WTC11 (cell line): ENCODE measurements around the gene AURKA. TPM values are rescaled to one million over a fixed set of nuclear protein-coding genes. Genes with fewer than 3 reads are reported as not detected.

Source experiments
- ATAC-seq: fragments of 200-7000 bp; cut with Tn5 transposase; 2 replicates; pipeline ENCODE4 v1.10.0; 2021; ENCODE audit warnings: mild to moderate bottlenecking, moderate library complexity
- CTCF ChIA-PET: fragments of 300-600 bp; sonication (Branson Sonifier 250); formaldehyde crosslinking; loops from one replicate; lab custom pipeline; 2021; ENCODE audit warnings: antibody characterized with exemption; lab: Charles Lee
- POLR2A ChIA-PET: fragments of 350-600 bp; sonication (Branson Sonifier 250); formaldehyde crosslinking; loops from one replicate; lab custom pipeline; 2021; ENCODE audit warnings: antibody characterized with exemption; lab: Charles Lee
- DNase-seq: peaks from one replicate; pipeline ENCODE4 v3.0.0; 2021; ENCODE audit warnings: low spot score
- H3K27ac Mint-ChIP-seq: 2 replicates; pipeline ENCODE4 v1.8.0; 2021; ENCODE audit warnings: mixed read lengths
- H3K27me3 Mint-ChIP-seq: 2 replicates; pipeline ENCODE4 v1.8.0; 2021; ENCODE audit warnings: low read depth, mild to moderate bottlenecking, moderate library complexity, mixed read lengths
- H3K36me3 Mint-ChIP-seq: 2 replicates; pipeline ENCODE4 v1.8.0; 2021; ENCODE audit warnings: mixed read lengths
- H3K4me1 Mint-ChIP-seq: 2 replicates; pipeline ENCODE4 v1.8.0; 2022; ENCODE audit warnings: mixed read lengths
- H3K4me3 Mint-ChIP-seq: 2 replicates; pipeline ENCODE4 v1.8.0; 2021; ENCODE audit warnings: mild to moderate bottlenecking, moderate library complexity, mixed read lengths
- H3K9me3 Mint-ChIP-seq: 2 replicates; pipeline ENCODE4 v1.8.0; 2021; ENCODE audit warnings: mixed read lengths
- AFF4 ChIP-seq: sonication (generic); formaldehyde crosslinking; IDR thresholded peaks from 2 replicates; pipeline ENCODE4 v1.8.1; 2023; ENCODE audit warnings: mild to moderate bottlenecking, missing genetic modification reagents, borderline replicate concordance
- CBFB ChIP-seq: sonication (generic); formaldehyde crosslinking; IDR thresholded peaks from 2 replicates; pipeline ENCODE4 v1.8.1; 2022; ENCODE audit warnings: mild to moderate bottlenecking, low read depth, missing genetic modification reagents
- CTCF ChIP-seq: fragments of 200-600 bp; IDR thresholded peaks from 2 replicates; pipeline ENCODE4 v1.8.0; 2022; ENCODE audit warnings: antibody characterized with exemption
- GRHL2 ChIP-seq: fragments of 250-450 bp; sonication (Bioruptor Pico); IDR thresholded peaks from 2 replicates; pipeline ENCODE4 v1.8.0; 2022; ENCODE audit warnings: mild to moderate bottlenecking, moderate library complexity; ENCODE audit not compliant: insufficient replicate concordance, severe bottlenecking
- JAZF1 ChIP-seq: fragments of 250-450 bp; sonication (Bioruptor Pico); IDR thresholded peaks from 2 replicates; pipeline ENCODE4 v1.9.0; 2021; ENCODE audit warnings: moderate library complexity, mild to moderate bottlenecking, inconsistent platforms
- MLX ChIP-seq: sonication (generic); formaldehyde crosslinking; IDR thresholded peaks from 2 replicates; pipeline ENCODE4 v1.8.1; 2023; ENCODE audit warnings: mild to moderate bottlenecking, missing genetic modification reagents, moderate library complexity
- NR2C2 ChIP-seq: sonication (generic); formaldehyde crosslinking; IDR thresholded peaks from 2 replicates; pipeline ENCODE4 v1.8.0; 2022; ENCODE audit warnings: mild to moderate bottlenecking, missing genetic modification reagents
- NR3C1 ChIP-seq: sonication (generic); formaldehyde crosslinking; conservative IDR thresholded peaks from 2 replicates; pipeline ENCODE4 v1.8.1; 2023; ENCODE audit warnings: low read depth, mild to moderate bottlenecking, missing genetic modification reagents
- RELA ChIP-seq: sonication (generic); formaldehyde crosslinking; IDR thresholded peaks from 2 replicates; pipeline ENCODE4 v1.8.1; 2022; ENCODE audit warnings: missing genetic modification reagents, mild to moderate bottlenecking, borderline replicate concordance
- RORB ChIP-seq: fragments of 250-450 bp; sonication (Bioruptor Pico); IDR thresholded peaks from 2 replicates; pipeline ENCODE4 v1.9.0; 2021; ENCODE audit warnings: mild to moderate bottlenecking
- SP1 ChIP-seq: sonication (generic); formaldehyde crosslinking; conservative IDR thresholded peaks from 2 replicates; pipeline ENCODE4 v1.8.1; 2022; ENCODE audit warnings: missing genetic modification reagents
- TEAD1 ChIP-seq: sonication (generic); formaldehyde crosslinking; IDR thresholded peaks from 2 replicates; pipeline ENCODE4 v1.8.0; 2022; ENCODE audit warnings: mild to moderate bottlenecking, missing genetic modification reagents
- USF1 ChIP-seq: sonication (generic); formaldehyde crosslinking; IDR thresholded peaks from 2 replicates; pipeline ENCODE4 v1.8.0; 2022; ENCODE audit warnings: mild to moderate bottlenecking, missing genetic modification reagents
- USF2 ChIP-seq: sonication (generic); formaldehyde crosslinking; IDR thresholded peaks from 2 replicates; pipeline ENCODE4 v1.8.1; 2023; ENCODE audit warnings: mild to moderate bottlenecking, missing genetic modification reagents, moderate library complexity
- ZMAT4 ChIP-seq: fragments of 250-450 bp; sonication (Bioruptor Pico); IDR thresholded peaks from 2 replicates; pipeline ENCODE4 v1.9.0; 2021; ENCODE audit warnings: mild to moderate bottlenecking
- ZNF138 ChIP-seq: sonication (generic); formaldehyde crosslinking; conservative IDR thresholded peaks from 2 replicates; pipeline ENCODE4 v1.8.1; 2022; ENCODE audit warnings: mild to moderate bottlenecking, moderate library complexity, missing genetic modification reagents
- ZNF317 ChIP-seq: sonication (generic); formaldehyde crosslinking; IDR thresholded peaks from 2 replicates; pipeline ENCODE4 v1.8.1; 2023; ENCODE audit warnings: low read depth, mild to moderate bottlenecking, moderate library complexity, missing genetic modification reagents, borderline replicate concordance
- ZNF423 ChIP-seq: fragments of 250-450 bp; sonication (Bioruptor Pico); IDR thresholded peaks from 2 replicates; pipeline ENCODE4 v2.1.2; 2022; ENCODE audit warnings: mild to moderate bottlenecking, moderate library complexity
- ZNF532 ChIP-seq: fragments of 250-450 bp; sonication (Bioruptor Pico); IDR thresholded peaks from 2 replicates; pipeline ENCODE4 v1.9.0; 2021; ENCODE audit warnings: mild to moderate bottlenecking, borderline replicate concordance
- ZNF671 ChIP-seq: fragments of 250-450 bp; sonication (Bioruptor Pico); IDR thresholded peaks from 2 replicates; pipeline ENCODE4 v1.8.0; 2021; ENCODE audit warnings: mild to moderate bottlenecking
- total RNA-seq: library from RNA; stranded (reverse); gene quantifications from 3 replicates; pipeline ENCODE4 v1.2.3, GENCODE V29; 2021

The AURKA gene
- total RNA-seq, 1 experiment from 2014 or later: 103 TPM

GRCh38 chr20:56328861-56329260 is 63.2 kb downstream of the AURKA start:
- TF ChIP-seq NR3C1 (CRISPR knock-in tag): no peak
- no peak for TF ChIP-seq USF2
- TF ChIP-seq SP1: no peak
- TF ChIP-seq CBFB (CRISPR knock-in tag): no peak
- ChIA-PET POLR2A (no interaction called here), CTCF (no interaction called here)
- no peaks in the 10 kb centered on the region for H3K4me1 Mint-ChIP-seq
- no peak overlapping the region for H3K27ac Mint-ChIP-seq
- ATAC-seq (no peak), DNase-seq (no peak)
- H3K36me3 Mint-ChIP-seq: peaks cover 78% of the 10 kb centered on the region
- peaks cover 91% of the 10 kb centered on the region for H3K9me3 Mint-ChIP-seq
- H3K4me3 Mint-ChIP-seq: no peak overlapping the region
- H3K27me3 Mint-ChIP-seq: peaks cover 11% of the 10 kb centered on the region; the same call in 1 of the 2 replicates

GRCh38 chr20:56324806-56325205 is 67.2 kb downstream of the AURKA start:
- Mint-ChIP-seq H3K27ac (no peak overlapping the region), H3K4me1 (no peaks in the 10 kb centered on the region), H3K4me3 (no peak overlapping the region), H3K9me3 (peaks cover 91% of the 10 kb centered on the region)
- ATAC-seq (no peak), DNase-seq (no peak)
- ChIA-PET CTCF (no interaction called here), POLR2A (no interaction called here)
- TF ChIP-seq GRHL2 (CRISPR knock-in tag): no peak
- TF ChIP-seq ZNF532 (CRISPR knock-in tag): no peak
- no peak for TF ChIP-seq TEAD1
- TF ChIP-seq CTCF: no peak
- TF ChIP-seq ZNF138 (CRISPR knock-in tag): no peak
- TF ChIP-seq ZNF423 (CRISPR knock-in tag): no peak
- TF ChIP-seq CBFB (CRISPR knock-in tag): no peak
- TF ChIP-seq, all 79 proteins: peak for 0
- Mint-ChIP-seq H3K27me3 (peaks cover 6% of the 10 kb centered on the region; the same call in 1 of the 2 replicates), H3K36me3 (peaks cover 78% of the 10 kb centered on the region)

GRCh38 chr20:56323656-56324055 is 68.4 kb downstream of the AURKA start:
- ATAC-seq (no peak), DNase-seq (no peak)
- H3K27ac Mint-ChIP-seq: no peak overlapping the region
- no peak overlapping the region for H3K4me3 Mint-ChIP-seq
- peaks cover 6% of the 10 kb centered on the region; the same call in 1 of the 2 replicates for H3K27me3 Mint-ChIP-seq
- POLR2A ChIA-PET: no interaction called here
- H3K9me3 Mint-ChIP-seq: peaks cover 91% of the 10 kb centered on the region
- no peaks in the 10 kb centered on the region for H3K4me1 Mint-ChIP-seq
- CTCF ChIA-PET: no interaction called here
- peaks cover 79% of the 10 kb centered on the region for H3K36me3 Mint-ChIP-seq
- TF ChIP-seq JAZF1 (CRISPR knock-in tag): no peak
- no peak for TF ChIP-seq RELA (CRISPR knock-in tag)
- TF ChIP-seq ZNF317 (CRISPR knock-in tag): no peak
- TF ChIP-seq USF1 (CRISPR knock-in tag): no peak
- no peak for TF ChIP-seq NR2C2
- TF ChIP-seq ZNF138 (CRISPR knock-in tag): no peak
- no peak for TF ChIP-seq RORB
- no peak for TF ChIP-seq TEAD1
- TF ChIP-seq MLX (CRISPR knock-in tag): no peak
- TF ChIP-seq CBFB (CRISPR knock-in tag): no peak
- TF ChIP-seq ZMAT4: no peak
- TF ChIP-seq AFF4 (CRISPR knock-in tag): no peak
- no peak for TF ChIP-seq ZNF671
